ENCODE results near the gene SRSF2. TPM values are rescaled to one million over a fixed set of nuclear protein-coding genes. Genes with fewer than 3 reads are reported as not detected.
A peak's percentile ranks its signal among the peaks of the same experiment; 100 is the strongest.

Gene SRSF2
- total and polyA plus RNA-seq, 9 of the 15 experiments (the other 6 are each of a cell fraction or from before 2014, with no cell fraction given): 161 to 583 (median 393) TPM

DNA sequence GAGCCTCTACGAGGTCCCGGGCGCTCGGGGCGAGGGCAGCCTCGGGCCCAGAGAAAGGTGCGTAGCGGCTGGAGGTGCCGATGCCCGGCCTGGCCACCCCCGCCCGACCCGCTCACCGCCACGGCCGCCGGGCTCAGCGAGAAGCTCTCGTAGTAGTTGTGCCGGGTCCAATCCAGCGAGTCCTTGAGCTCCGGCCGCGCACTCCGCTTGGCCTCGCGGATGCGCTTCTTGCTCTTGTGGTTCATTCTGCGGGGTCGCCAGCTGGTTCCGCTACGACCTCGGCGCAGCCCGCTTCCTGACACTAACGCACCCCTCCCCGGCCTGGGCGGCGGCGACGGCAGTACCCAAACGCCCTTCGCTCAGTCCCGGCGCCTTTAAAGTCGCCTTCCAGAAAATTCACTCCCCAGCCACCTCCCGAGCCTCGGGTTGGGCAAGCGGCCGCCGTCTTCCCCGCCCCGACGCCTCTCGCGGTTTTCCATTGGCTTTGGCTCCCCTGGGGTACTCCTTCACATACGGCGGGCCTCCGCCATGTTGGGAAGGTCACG, 10.8 kb downstream of the SRSF2 start, which contains the start of gene JMJD6 (continued):
- TF ChIP-seq ZC3H11A (IDR thresholded peaks at IDR 0.05; ENCODE audit: low read depth, low read length): no peak
- TF ChIP-seq HDAC2 (IDR thresholded peaks at IDR 0.05): no peak; the same call in 1 of the 2 replicates
- no peak for TF ChIP-seq ZNF121 (CRISPR knock-in tag; conservative IDR thresholded peaks at IDR 0.05)
- TF ChIP-seq, protein P1, sequence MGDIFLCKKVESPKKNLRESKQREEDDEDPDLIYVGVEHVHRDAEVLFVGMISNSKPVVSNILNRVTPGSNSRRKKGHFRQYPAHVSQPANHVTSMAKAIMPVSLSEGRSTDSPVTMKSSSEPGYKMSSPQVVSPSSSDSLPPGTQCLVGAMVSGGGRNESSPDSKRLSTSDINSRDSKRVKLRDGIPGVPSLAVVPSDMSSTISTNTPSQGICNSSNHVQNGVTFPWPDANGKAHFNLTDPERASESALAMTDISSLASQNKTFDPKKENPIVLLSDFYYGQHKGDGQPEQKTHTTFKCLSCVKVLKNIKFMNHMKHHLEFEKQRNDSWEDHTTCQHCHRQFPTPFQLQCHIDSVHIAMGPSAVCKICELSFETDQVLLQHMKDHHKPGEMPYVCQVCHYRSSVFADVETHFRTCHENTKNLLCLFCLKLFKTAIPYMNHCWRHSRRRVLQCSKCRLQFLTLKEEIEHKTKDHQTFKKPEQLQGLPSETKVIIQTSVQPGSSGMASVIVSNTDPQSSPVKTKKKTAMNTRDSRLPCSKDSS (IDR thresholded peaks at IDR 0.05; ENCODE audit: low read depth, partially characterized antibody): no peak
- no peak for TF ChIP-seq RBM34 (IDR thresholded peaks at IDR 0.05; ENCODE audit: borderline replicate concordance, insufficient read depth, low read length)
- TF ChIP-seq FIP1L1 (IDR thresholded peaks at IDR 0.05; ENCODE audit: low read depth, low read length, poor library complexity, severe bottlenecking): peak; percentile 1
- no peak for TF ChIP-seq KAT2B (IDR thresholded peaks at IDR 0.05; ENCODE audit: low read depth, low read length)
- TF ChIP-seq, protein P2, sequence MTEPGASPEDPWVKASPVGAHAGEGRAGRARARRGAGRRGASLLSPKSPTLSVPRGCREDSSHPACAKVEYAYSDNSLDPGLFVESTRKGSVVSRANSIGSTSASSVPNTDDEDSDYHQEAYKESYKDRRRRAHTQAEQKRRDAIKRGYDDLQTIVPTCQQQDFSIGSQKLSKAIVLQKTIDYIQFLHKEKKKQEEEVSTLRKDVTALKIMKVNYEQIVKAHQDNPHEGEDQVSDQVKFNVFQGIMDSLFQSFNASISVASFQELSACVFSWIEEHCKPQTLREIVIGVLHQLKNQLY (CRISPR knock-in tag; conservative IDR thresholded peaks at IDR 0.05): no peak
- TF ChIP-seq NCOR1 (IDR thresholded peaks at IDR 0.05): no peak
- TF ChIP-seq, protein P3, sequence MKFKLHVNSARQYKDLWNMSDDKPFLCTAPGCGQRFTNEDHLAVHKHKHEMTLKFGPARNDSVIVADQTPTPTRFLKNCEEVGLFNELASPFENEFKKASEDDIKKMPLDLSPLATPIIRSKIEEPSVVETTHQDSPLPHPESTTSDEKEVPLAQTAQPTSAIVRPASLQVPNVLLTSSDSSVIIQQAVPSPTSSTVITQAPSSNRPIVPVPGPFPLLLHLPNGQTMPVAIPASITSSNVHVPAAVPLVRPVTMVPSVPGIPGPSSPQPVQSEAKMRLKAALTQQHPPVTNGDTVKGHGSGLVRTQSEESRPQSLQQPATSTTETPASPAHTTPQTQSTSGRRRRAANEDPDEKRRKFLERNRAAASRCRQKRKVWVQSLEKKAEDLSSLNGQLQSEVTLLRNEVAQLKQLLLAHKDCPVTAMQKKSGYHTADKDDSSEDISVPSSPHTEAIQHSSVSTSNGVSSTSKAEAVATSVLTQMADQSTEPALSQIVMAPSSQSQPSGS (CRISPR knock-in tag; IDR thresholded peaks at IDR 0.05): no peak
- no peak for TF ChIP-seq SPI1 (IDR thresholded peaks at IDR 0.05; ENCODE audit: borderline replicate concordance, low read depth, low read length)
- TF ChIP-seq EP300 (IDR thresholded peaks at IDR 0.05; ENCODE audit: low read length): no peak
- TF ChIP-seq, protein P4, sequence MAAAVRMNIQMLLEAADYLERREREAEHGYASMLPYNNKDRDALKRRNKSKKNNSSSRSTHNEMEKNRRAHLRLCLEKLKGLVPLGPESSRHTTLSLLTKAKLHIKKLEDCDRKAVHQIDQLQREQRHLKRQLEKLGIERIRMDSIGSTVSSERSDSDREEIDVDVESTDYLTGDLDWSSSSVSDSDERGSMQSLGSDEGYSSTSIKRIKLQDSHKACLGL (CRISPR knock-in tag; IDR thresholded peaks at IDR 0.05; ENCODE audit: borderline replicate concordance, poor library complexity, severe bottlenecking): no peak
- no peak for TF ChIP-seq ZNF232 (CRISPR knock-in tag; IDR thresholded peaks at IDR 0.05)
- TF ChIP-seq GABPB2 (CRISPR knock-in tag; conservative IDR thresholded peaks at IDR 0.05): no peak
- no peak for TF ChIP-seq TARDBP (IDR thresholded peaks at IDR 0.05)
- no peak for TF ChIP-seq ZNF224 (CRISPR knock-in tag; IDR thresholded peaks at IDR 0.05)
- TF ChIP-seq PHB (CRISPR knock-in tag; IDR thresholded peaks at IDR 0.05): no peak
- TF ChIP-seq, protein P5, sequence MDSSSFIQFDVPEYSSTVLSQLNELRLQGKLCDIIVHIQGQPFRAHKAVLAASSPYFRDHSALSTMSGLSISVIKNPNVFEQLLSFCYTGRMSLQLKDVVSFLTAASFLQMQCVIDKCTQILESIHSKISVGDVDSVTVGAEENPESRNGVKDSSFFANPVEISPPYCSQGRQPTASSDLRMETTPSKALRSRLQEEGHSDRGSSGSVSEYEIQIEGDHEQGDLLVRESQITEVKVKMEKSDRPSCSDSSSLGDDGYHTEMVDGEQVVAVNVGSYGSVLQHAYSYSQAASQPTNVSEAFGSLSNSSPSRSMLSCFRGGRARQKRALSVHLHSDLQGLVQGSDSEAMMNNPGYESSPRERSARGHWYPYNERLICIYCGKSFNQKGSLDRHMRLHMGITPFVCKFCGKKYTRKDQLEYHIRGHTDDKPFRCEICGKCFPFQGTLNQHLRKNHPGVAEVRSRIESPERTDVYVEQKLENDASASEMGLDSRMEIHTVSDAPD (CRISPR knock-in tag; IDR thresholded peaks at IDR 0.05): no peak
- TF ChIP-seq CCNT2 (IDR thresholded peaks at IDR 0.05; ENCODE audit: borderline replicate concordance, extremely low read depth, insufficient read length, low read depth, low read length): peak; percentile 61
- TF ChIP-seq RUNX1 (IDR thresholded peaks at IDR 0.05; ENCODE audit: low read depth): no peak
- peak; percentile 82 for TF ChIP-seq POLR2A (conservative IDR thresholded peaks at IDR 0.05)
- TF ChIP-seq, protein P6, sequence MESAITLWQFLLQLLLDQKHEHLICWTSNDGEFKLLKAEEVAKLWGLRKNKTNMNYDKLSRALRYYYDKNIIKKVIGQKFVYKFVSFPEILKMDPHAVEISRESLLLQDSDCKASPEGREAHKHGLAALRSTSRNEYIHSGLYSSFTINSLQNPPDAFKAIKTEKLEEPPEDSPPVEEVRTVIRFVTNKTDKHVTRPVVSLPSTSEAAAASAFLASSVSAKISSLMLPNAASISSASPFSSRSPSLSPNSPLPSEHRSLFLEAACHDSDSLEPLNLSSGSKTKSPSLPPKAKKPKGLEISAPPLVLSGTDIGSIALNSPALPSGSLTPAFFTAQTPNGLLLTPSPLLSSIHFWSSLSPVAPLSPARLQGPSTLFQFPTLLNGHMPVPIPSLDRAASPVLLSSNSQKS (CRISPR knock-in tag; IDR thresholded peaks at IDR 0.05): no peak

Data from K562 (cell line).